ENCODE data around the gene NIN.
"Not testable (repeated sequence)": the region's sequence is repeated elsewhere in the genome, so short reads cannot be mapped to it uniquely, and the experiment has no call there.

NIN gene

GRCh38 chr14:50816395-50817047 is 14.4 kb downstream of the NIN start:
- no peak for DNase-seq

GRCh38 chr14:50815526-50815925 is 15.4 kb downstream of the NIN start:
- not testable (repeated sequence) for DNase-seq

- DNase-seq = not testable (repeated sequence)
Observed at GRCh38 chr14:50815058-50815457, 15.9 kb downstream of the NIN start.

GRCh38 chr14:50814161-50814560 is 16.8 kb downstream of the NIN start:
- no peak for DNase-seq

GRCh38 chr14:50813544-50813863 is 17.5 kb downstream of the NIN start:
- no peak for DNase-seq

- no peak for DNase-seq
Observed at GRCh38 chr14:50812856-50813543, 18.0 kb downstream of the NIN start.

GRCh38 chr14:50812180-50812579 is 18.8 kb downstream of the NIN start:
- no peak for DNase-seq

- DNase-seq = no peak
Observed at GRCh38 chr14:50808053-50808452, 22.9 kb downstream of the NIN start.

- DNase-seq = no peak
Observed at GRCh38 chr14:50806241-50806933, 24.6 kb downstream of the NIN start.

GRCh38 chr14:50805396-50805795 is 25.6 kb downstream of the NIN start:
- no peak for DNase-seq

GRCh38 chr14:50804181-50804721 is 26.7 kb downstream of the NIN start:
- no peak for DNase-seq

- DNase-seq = no peak
Observed at GRCh38 chr14:50801706-50802105, 29.3 kb downstream of the NIN start.

- no peak for DNase-seq
Observed at GRCh38 chr14:50800032-50800431, 30.9 kb downstream of the NIN start.

- DNase-seq = no peak
Observed at GRCh38 chr14:50798048-50798421, 32.9 kb downstream of the NIN start.

GRCh38 chr14:50797250-50798047 is 33.5 kb downstream of the NIN start:
- no peak for DNase-seq

- DNase-seq = no peak
Observed at GRCh38 chr14:50796390-50796789, 34.6 kb downstream of the NIN start.

GRCh38 chr14:50795909-50796308 is 35.1 kb downstream of the NIN start:
- no peak for DNase-seq

GRCh38 chr14:50795142-50795541 is 35.8 kb downstream of the NIN start:
- DNase-seq = no peak

GRCh38 chr14:50794068-50794645 is 36.8 kb downstream of the NIN start:
- no peak for DNase-seq

- DNase-seq = no peak
Observed at GRCh38 chr14:50792634-50793068, 38.3 kb downstream of the NIN start.

GRCh38 chr14:50792051-50792477 is 38.9 kb downstream of the NIN start:
- DNase-seq = no peak

GRCh38 chr14:50791201-50791600 is 39.8 kb downstream of the NIN start:
- DNase-seq = no peak

- no peak for DNase-seq
Observed at GRCh38 chr14:50790589-50790988, 40.4 kb downstream of the NIN start.

Data from NCI-H2029 (cell line).